MM.1S (cell line): ENCODE data around the gene TOB1.
"Not testable (repeated sequence)": the region's sequence is repeated elsewhere in the genome, so short reads cannot be mapped to it uniquely, and the experiment has no call there.

ENCODE experiments used
- DNase-seq: peaks from one replicate; pipeline ENCODE4 v3.0.0-alpha.2; 2015
- H2AFZ ChIP-seq: fragments of 300-600 bp; sonication (generic); 2 replicates; pipeline ENCODE4 v1.6.0; 2016; ENCODE audit warnings: antibody characterized with exemption, low read length
- H3F3A ChIP-seq: fragments of 300-600 bp; sonication (generic); 2 replicates; pipeline ENCODE4 v1.6.1; 2016; ENCODE audit warnings: mild to moderate bottlenecking, antibody characterized with exemption, low read length, moderate library complexity, mixed read lengths; ENCODE audit not compliant: insufficient read depth
- H3K27ac ChIP-seq: fragments of 300-600 bp; sonication (generic); 2 replicates; pipeline ENCODE4 v1.5.1; 2016; ENCODE audit warnings: mild to moderate bottlenecking, low read length
- H3K27me3 ChIP-seq: fragments of 300-600 bp; sonication (generic); replicated peaks from 2 replicates; pipeline ENCODE4 v1.6.0; 2016; ENCODE audit warnings: low read length; ENCODE audit not compliant: insufficient read depth
- H3K36me3 ChIP-seq: fragments of 300-600 bp; sonication (generic); replicated peaks from 2 replicates; pipeline ENCODE4 v1.6.1; 2016; ENCODE audit warnings: mild to moderate bottlenecking, low read length, mixed read lengths; ENCODE audit not compliant: insufficient read depth
- H3K4me1 ChIP-seq: fragments of 300-600 bp; sonication (generic); 2 replicates; pipeline ENCODE4 v1.6.1; 2016; ENCODE audit warnings: low read length, mixed read lengths
- H3K4me2 ChIP-seq: fragments of 300-600 bp; sonication (generic); 2 replicates; pipeline ENCODE4 v1.6.0; 2016; ENCODE audit warnings: low read depth, low read length
- H3K4me3 ChIP-seq: fragments of 300-600 bp; sonication (generic); 2 replicates; pipeline ENCODE4 v1.5.1; 2016; ENCODE audit warnings: low read length, mixed read lengths
- H3K79me2 ChIP-seq: fragments of 300-600 bp; sonication (generic); 2 replicates; pipeline ENCODE4 v1.6.1; 2016; ENCODE audit warnings: mixed run types, low read length, mixed read lengths
- H3K9ac ChIP-seq: fragments of 300-600 bp; sonication (generic); 2 replicates; pipeline ENCODE4 v1.6.1; 2016; ENCODE audit warnings: low read length, mixed read lengths
- H3K9me2 ChIP-seq: fragments of 300-600 bp; sonication (generic); replicated peaks from 2 replicates; pipeline ENCODE4 v1.6.1; 2016; ENCODE audit warnings: mild to moderate bottlenecking, low read length, mixed read lengths; ENCODE audit not compliant: insufficient read depth
- H3K9me3 ChIP-seq: fragments of 300-600 bp; sonication (generic); replicated peaks from 2 replicates; pipeline ENCODE4 v1.6.1; 2016; ENCODE audit warnings: mild to moderate bottlenecking, low read length, mixed read lengths; ENCODE audit not compliant: insufficient read depth
- H4K20me1 ChIP-seq: fragments of 300-600 bp; sonication (generic); 2 replicates; pipeline ENCODE4 v1.6.1; 2016; ENCODE audit warnings: mild to moderate bottlenecking, low read length, moderate library complexity, mixed read lengths; ENCODE audit not compliant: insufficient read depth
- CTCF ChIP-seq: fragments of 300-600 bp; sonication (generic); IDR thresholded peaks from 2 replicates; pipeline ENCODE4 v1.5.1; 2016; ENCODE audit warnings: antibody characterized with exemption, low read length, mixed read lengths
- EZH2 ChIP-seq: fragments of 300-600 bp; sonication (generic); optimal IDR thresholded peaks from 2 replicates; pipeline ENCODE3; 2017; ENCODE audit warnings: low read depth, mild to moderate bottlenecking, antibody characterized with exemption, low read length, mixed read lengths
- EZH2phosphoT487 ChIP-seq: fragments of 300-600 bp; sonication (generic); IDR thresholded peaks from 2 replicates; pipeline ENCODE4 v1.6.1; 2018; ENCODE audit warnings: antibody characterized with exemption, low read length

The TOB1 gene

GRCh38 chr17:50881182-50881581, 15.0 kb upstream of the TOB1 start:
- Histone ChIP-seq H3K9ac (no peak overlapping the region), H3K27ac (no peak overlapping the region), H3K36me3 (no peaks in the 10 kb centered on the region), H3K79me2 (no peaks in the 10 kb centered on the region), H2AFZ (no peak overlapping the region), H3K9me2 (no peaks in the 10 kb centered on the region), H3K4me1 (no peaks in the 10 kb centered on the region), H4K20me1 (no peaks in the 10 kb centered on the region), H3K27me3 (no peaks in the 10 kb centered on the region), H3F3A (no peaks in the 10 kb centered on the region), H3K4me2 (no peak overlapping the region), H3K9me3 (no peaks in the 10 kb centered on the region), H3K4me3 (no peak overlapping the region)
- DNase-seq: no peak
- no peak for TF ChIP-seq EZH2phosphoT487
- TF ChIP-seq EZH2: no peak

GRCh38 chr17:50879086-50879485, 12.9 kb upstream of the TOB1 start:
- no peaks in the 10 kb centered on the region for H3K9me3 ChIP-seq
- no peaks in the 10 kb centered on the region for H3K27me3 ChIP-seq
- no peak for TF ChIP-seq EZH2phosphoT487
- TF ChIP-seq CTCF: no peak
- no peak for TF ChIP-seq EZH2
- no peak overlapping the region for H3K9ac ChIP-seq
- no peak overlapping the region for H3K27ac ChIP-seq
- H4K20me1 ChIP-seq: no peaks in the 10 kb centered on the region
- H3K4me3 ChIP-seq: no peak overlapping the region
- H3K4me2 ChIP-seq: no peak overlapping the region
- no peak overlapping the region for H2AFZ ChIP-seq
- H3F3A ChIP-seq: no peaks in the 10 kb centered on the region
- H3K36me3 ChIP-seq: no peaks in the 10 kb centered on the region
- no peaks in the 10 kb centered on the region for H3K79me2 ChIP-seq
- DNase-seq: no peak
- H3K9me2 ChIP-seq: no peaks in the 10 kb centered on the region
- H3K4me1 ChIP-seq: no peaks in the 10 kb centered on the region

GRCh38 chr17:50877838-50878237, 11.7 kb upstream of the TOB1 start:
- H3K4me1 ChIP-seq: peaks cover 5% of the 10 kb centered on the region; the same call in 1 of the 2 replicates
- H3K4me3 ChIP-seq: no peak overlapping the region
- H3K27me3 ChIP-seq: no peaks in the 10 kb centered on the region
- H3F3A ChIP-seq: no peaks in the 10 kb centered on the region
- no peak for DNase-seq
- no peak overlapping the region for H3K4me2 ChIP-seq
- no peak overlapping the region for H3K27ac ChIP-seq
- no peaks in the 10 kb centered on the region for H4K20me1 ChIP-seq
- H3K36me3 ChIP-seq: no peaks in the 10 kb centered on the region
- no peak overlapping the region for H3K9ac ChIP-seq
- TF ChIP-seq EZH2: no peak
- no peak for TF ChIP-seq EZH2phosphoT487
- TF ChIP-seq CTCF: no peak
- no peaks in the 10 kb centered on the region for H3K9me2 ChIP-seq
- no peaks in the 10 kb centered on the region for H3K79me2 ChIP-seq
- H3K9me3 ChIP-seq: no peaks in the 10 kb centered on the region
- H2AFZ ChIP-seq: no peak overlapping the region

GRCh38 chr17:50877042-50877441, 10.9 kb upstream of the TOB1 start:
- H3K4me2 ChIP-seq, H3K27ac ChIP-seq, H3K4me3 ChIP-seq, H3K9me3 ChIP-seq, H4K20me1 ChIP-seq, DNase-seq, H3F3A ChIP-seq, H3K9me2 ChIP-seq, H3K9ac ChIP-seq, H3K79me2 ChIP-seq, H3K36me3 ChIP-seq, H3K27me3 ChIP-seq, H2AFZ ChIP-seq: not testable (repeated sequence)
- peaks cover 12% of the 10 kb centered on the region for H3K4me1 ChIP-seq
